Measurements from ENCODE around the gene ATN1. TPM values are rescaled to one million over a fixed set of nuclear protein-coding genes. Genes with fewer than 3 reads are reported as not detected.

Gene ATN1
- total and polyA plus RNA-seq, 2 of the 4 experiments (the other 2 are of a cell fraction), result 3.4 to 58.7 TPM

GRCh38 chr12:6943389-6943721, 15.6 kb downstream of the ATN1 start:
- Histone ChIP-seq H2BK20ac (ENCODE audit: low read depth, low read length) (peak overlapping the region; percentile 28; the same call in 1 of the 2 replicates), H2AK5ac (ENCODE audit: low read depth, low read length) (no peak overlapping the region), H3K4ac (ENCODE audit: low read depth, low read length) (peak overlapping the region; percentile 66), H2BK5ac (ENCODE audit: low read depth, low read length, poor library complexity, severe bottlenecking) (peak overlapping the region; percentile 91), H3K14ac (replicated peaks; ENCODE audit: low read depth, low read length) (peak overlapping the region; percentile 39), H3K56ac (ENCODE audit: extremely low read depth, insufficient read depth, low read length) (peak overlapping the region; percentile 60), H3K23ac (ENCODE audit: low read depth, low read length) (peak overlapping the region; percentile 39), H3K18ac (ENCODE audit: low read depth, low read length) (no peak overlapping the region), H2AFZ (replicated peaks; ENCODE audit: low read length, poor library complexity) (peak overlapping the region; percentile 44), H2BK120ac (ENCODE audit: low read depth, low read length) (peak overlapping the region; percentile 49; the same call in 1 of the 2 replicates), H2AK9ac (replicated peaks; ENCODE audit: low read depth, low read length, poor library complexity) (peak overlapping the region; percentile 5), H3K9ac (ENCODE audit: low read depth, low read length) (peak overlapping the region; percentile 65), H4K5ac (ENCODE audit: low read depth, low read length) (peak overlapping the region; percentile 65), H3K79me1 (ENCODE audit: low read depth in 1 of 2, low read length in 2 of 2) (peaks cover 17 to 39% of the 10 kb centered on the region in 2 experiments), H3K4me1 (ENCODE audit: control insufficient read depth, insufficient read depth, low read length) (peaks cover 5% of the 10 kb centered on the region; the same call in 1 of the 2 replicates), H2BK15ac (ENCODE audit: low read depth, low read length) (no peak overlapping the region), H3K9me3 (ENCODE audit: control insufficient read depth, insufficient read depth, low read length) (no peaks in the 10 kb centered on the region), H3K4me3 (ENCODE audit: insufficient read depth, low read depth, low read length) (no peak overlapping the region; the same call in 1 of the 2 replicates), H3K27ac (ENCODE audit: insufficient read depth, low read length) (peak overlapping the region; percentile 71), H4K20me1 (ENCODE audit: insufficient read depth, low read length) (no peaks in the 10 kb centered on the region; the same call in 1 of the 2 replicates), H3K4me2 (ENCODE audit: low read depth, low read length) (peak overlapping the region; percentile 95), H3K9me1 (ENCODE audit: insufficient read depth, low read length) (0 out of 2 replicates have a peak, but pooled peaks cover 2% of the 10 kb centered on the region), H4K8ac (ENCODE audit: low read depth in 2 of 2, low read length in 2 of 2) (peak overlapping the region; percentile 0 to 85; a peak in 2 of 4 replicates), H4K91ac (ENCODE audit: insufficient read depth, low read depth, low read length) (no peak overlapping the region), H3K27me3 (ENCODE audit: control insufficient read depth, insufficient read depth, low read length) (no peaks in the 10 kb centered on the region), H3K36me3 (ENCODE audit: control insufficient read depth, insufficient read depth, low read length) (peaks cover 36% of the 10 kb centered on the region)
- ChIA-PET CTCF (interaction anchor here (1.2 to 1.4 kb wide), 2 partner anchors 18 to 101 kb away, joined by 3 to 4 read pairs; no protein-coding TSS in a partner anchor), POLR2A (ENCODE audit: unreplicated experiment) (interaction anchor here (0.6 to 2.7 kb wide), 4 partner anchors 14 to 109 kb away, joined by 3 to 11 read pairs (median 3); no protein-coding TSS in a partner anchor)
- intact Hi-C loops (cut with micrococcal nuclease), result loop anchor here (2.0 kb wide), 1 partner anchor 75 kb away; no protein-coding TSS in a partner anchor
- peak; percentile 94 for DNase-seq
- no TSS peak for BruUV-seq (replicated peaks)
- TF ChIP-seq RFX5 (IDR thresholded peaks at IDR 0.05; ENCODE audit: low read depth, low read length), result 0 out of 2 replicates have a peak, but pooled peaks have one; percentile 53
- no peak for TF ChIP-seq BHLHE40 (IDR thresholded peaks at IDR 0.05; ENCODE audit: low read depth, low read length)
- WGBS, 2 experiments (ENCODE audit: extremely low coverage in 2 of 2, insufficient read length in 1 of 2), result no CpG with 5 or more reads among the region's 13 CpGs
- in situ Hi-C loops (cut with MboI; ENCODE audit: low sequenced_read_pairs), result loop anchor here (10.0 kb wide), 1 partner anchor 171 kb away; no protein-coding TSS in a partner anchor
- peak; percentile 61 for ATAC-seq (ENCODE audit: low read depth)
- dilution Hi-C loops (cut with HindIII; ENCODE audit: low sequenced_read_pairs, unreplicated experiment), result no loop called here

Measured in IMR-90 (cell line).